ENCODE data around the gene TDRD12.

DNA sequence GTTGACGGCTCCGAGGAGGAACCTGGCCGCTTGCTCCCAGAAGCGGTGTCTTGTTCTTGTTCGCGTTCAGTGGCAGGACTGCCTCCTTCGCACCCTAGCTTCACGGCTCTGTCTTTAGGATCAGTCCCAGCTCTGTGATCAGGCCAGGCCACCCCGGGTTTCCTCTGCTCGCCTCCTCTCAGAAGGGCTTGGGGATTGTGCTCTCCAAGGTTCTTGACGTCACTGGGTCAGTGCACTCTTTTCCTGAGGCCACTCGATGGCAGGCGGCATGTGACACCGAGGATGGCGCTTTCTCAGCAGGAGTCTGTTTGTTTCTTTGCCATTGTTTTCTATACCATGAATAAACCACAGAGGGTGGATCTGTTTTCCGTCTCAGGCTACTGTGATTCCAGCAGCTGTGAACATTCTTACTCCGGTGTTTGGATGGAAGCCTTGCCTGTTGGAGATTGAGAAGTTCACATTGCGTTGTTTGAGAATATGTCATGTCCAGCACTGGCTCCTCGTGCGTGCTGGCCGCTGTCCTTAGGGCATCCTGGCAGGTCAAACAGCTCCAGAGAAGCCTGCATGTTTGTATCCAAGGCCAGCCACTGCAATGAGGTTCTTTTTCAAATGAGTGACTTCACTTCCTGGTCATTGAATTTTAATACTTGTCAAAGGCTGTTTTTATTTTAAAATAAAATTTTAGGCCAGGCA, 105.5 kb downstream of the TDRD12 start:
- TF ChIP-seq EZH2 (IDR thresholded peaks at IDR 0.05; ENCODE audit: low read depth, unreplicated experiment): no peak
- no peak for TF ChIP-seq CTCF (conservative IDR thresholded peaks at IDR 0.05; ENCODE audit: low read depth in 2 of 2)
- TF ChIP-seq STAT1 (IDR thresholded peaks at IDR 0.05; ENCODE audit: unreplicated experiment): no peak
- no peak for TF ChIP-seq POLR2AphosphoS5 (IDR thresholded peaks at IDR 0.05; ENCODE audit: low read depth)
- no peak for TF ChIP-seq REST (IDR thresholded peaks at IDR 0.05; ENCODE audit: unreplicated experiment)
- TF ChIP-seq EZH2phosphoT487 (IDR thresholded peaks at IDR 0.05; ENCODE audit: unreplicated experiment): no peak
- TF ChIP-seq JUNB (IDR thresholded peaks at IDR 0.05; ENCODE audit: unreplicated experiment): no peak
